HepG2 (cell line): ENCODE results near the gene MBLAC1. TPM values are rescaled to one million over a fixed set of nuclear protein-coding genes. Genes with fewer than 3 reads are reported as not detected.
A peak's percentile ranks its signal among the peaks of the same experiment; 100 is the strongest.

Source experiments
- ATAC-seq: fragments of 200-7000 bp; cut with Tn5 transposase; 3 replicates; pipeline ENCODE4 v1.9.1; 2020; ENCODE audit warnings: mild to moderate bottlenecking, moderate library complexity
- BruUV-seq: library from RNA; stranded (reverse); fragments of 400-500 nt; replicated peaks from 2 replicates; lab custom pipeline; 2021; lab: Mats Ljungman, UMichigan
- CTCF ChIA-PET: fragments of 300-600 bp; formaldehyde crosslinking; extraction: SDS; loops from one replicate; lab custom pipeline; 2021; ENCODE audit warnings: low total read pairs, inconsistent platforms, low intra/inter-chr PET ratio; lab: Yijun Ruan, JAX
- POLR2A ChIA-PET: fragments of 350-600 bp; sonication (Branson Sonifier 250); formaldehyde crosslinking; loops from one replicate; lab custom pipeline; 2020; ENCODE audit warnings: antibody characterized with exemption, inconsistent platforms; lab: Yijun Ruan, JAX
- DNase-seq: peaks from one replicate; pipeline ENCODE4 v3.0.0-alpha.2; 2015; ENCODE audit warnings: low spot score
- FAIRE-seq: peaks from 3 replicates; lab custom pipeline; 2011; peaks lifted over from hg19 to GRCh38; lab: Jason Lieb, UNC
- H2AFZ ChIP-seq: one replicate; pipeline ENCODE4 v1.6.1; 2011; ENCODE audit warnings: low read length, inconsistent platforms
- H3K27ac ChIP-seq: fragments of 300-600 bp; 3 replicates; pipeline ENCODE4 v1.8.0; 2011; ENCODE audit warnings: mixed run types, mild to moderate bottlenecking, mixed read lengths, low read length, inconsistent platforms; ENCODE audit not compliant: insufficient read depth; ENCODE audit errors: extremely low read length
- H3K27me3 ChIP-seq, 2 experiments: fragments of 200-600 bp in 1 of 2; 2 replicates in 1 of 2; 3 replicates in 1 of 2; pipeline versions ENCODE4 v1.6.0 to v1.8.0; 2011; ENCODE audit warnings: low read length in 2 of 2, mild to moderate bottlenecking in 2 of 2, moderate library complexity in 2 of 2, inconsistent platforms in 1 of 2; ENCODE audit not compliant: insufficient read depth in 2 of 2, control insufficient read depth in 1 of 2
- H3K36me3 ChIP-seq, 2 experiments: fragments of 200-600 bp in 1 of 2; replicated peaks in 1 of 2; 2 replicates in 1 of 2; 3 replicates in 1 of 2; pipeline versions ENCODE4 v1.5.1 to v1.8.0; 2011; ENCODE audit warnings: low read length in 2 of 2, inconsistent platforms in 1 of 2; ENCODE audit not compliant: insufficient read depth in 2 of 2, control insufficient read depth in 1 of 2
- H3K4me1 ChIP-seq: 2 replicates; pipeline ENCODE4 v1.5.1; 2012; ENCODE audit warnings: low read length, inconsistent platforms; ENCODE audit not compliant: insufficient read depth
- H3K4me2 ChIP-seq: 2 replicates; pipeline ENCODE4 v1.6.0; 2011; ENCODE audit warnings: low read depth, low read length, inconsistent platforms
- H3K4me3 ChIP-seq, 3 experiments: fragments of 200-600 bp in 1 of 3; sonication (generic), shearing (Covaris generic) in 1 of 3; replicated peaks in 1 of 3; 2 replicates each; pipeline ENCODE4 v1.5.1; 2011 to 2016; ENCODE audit warnings: low read length in 3 of 3, inconsistent platforms in 2 of 3, low read depth in 2 of 3, mild to moderate bottlenecking in 2 of 3, control low read depth in 1 of 3, mixed read lengths in 1 of 3; ENCODE audit not compliant: insufficient read depth in 1 of 3
- H3K79me2 ChIP-seq: one replicate; pipeline ENCODE4 v1.6.1; 2011; ENCODE audit warnings: low read length, inconsistent platforms; ENCODE audit not compliant: insufficient read depth
- H3K9ac ChIP-seq: 2 replicates; pipeline ENCODE4 v1.6.0; 2011; ENCODE audit warnings: mild to moderate bottlenecking, low read depth, low read length, inconsistent platforms; ENCODE audit not compliant: insufficient read depth
- H3K9me3 ChIP-seq: 2 replicates; pipeline ENCODE4 v1.5.1; 2012; ENCODE audit warnings: mild to moderate bottlenecking, low read length
- H4K20me1 ChIP-seq: 2 replicates; pipeline ENCODE4 v1.6.0; 2011; ENCODE audit warnings: inconsistent platforms, mild to moderate bottlenecking, low read length, moderate library complexity; ENCODE audit not compliant: insufficient read depth
- E2F5 ChIP-seq: sonication (generic); formaldehyde crosslinking; conservative IDR thresholded peaks from 2 replicates; pipeline ENCODE4 v1.4.0; 2020; ENCODE audit warnings: missing genetic modification reagents
- EEA1 ChIP-seq: sonication (generic); formaldehyde crosslinking; IDR thresholded peaks from 2 replicates; pipeline ENCODE4 v1.5.1; 2020; ENCODE audit warnings: mild to moderate bottlenecking, missing genetic modification reagents, borderline replicate concordance
- ELK4 ChIP-seq: sonication (generic); formaldehyde crosslinking; IDR thresholded peaks from 2 replicates; pipeline ENCODE4 v1.9.0; 2021; ENCODE audit warnings: missing genetic modification reagents, borderline replicate concordance
- FOXP4 ChIP-seq: sonication (generic); formaldehyde crosslinking; IDR thresholded peaks from 2 replicates; pipeline ENCODE4 v1.4.0; 2020; ENCODE audit warnings: missing genetic modification reagents
- HMG20A ChIP-seq: IDR thresholded peaks from 2 replicates; pipeline ENCODE4 v1.6.1; 2016; ENCODE audit warnings: borderline replicate concordance
- HNF4G ChIP-seq, 2 experiments: sonication (generic) in 1 of 2; formaldehyde crosslinking in 1 of 2; IDR thresholded peaks; 2 replicates each; pipeline versions ENCODE4 v1.4.0 to v1.6.1; 2011 to 2020; ENCODE audit warnings: borderline replicate concordance in 2 of 2, low read depth in 2 of 2, mild to moderate bottlenecking in 2 of 2, low read length in 1 of 2, missing genetic modification reagents in 1 of 2, moderate library complexity in 1 of 2
- HOXA5 ChIP-seq: sonication (generic); formaldehyde crosslinking; IDR thresholded peaks from 2 replicates; pipeline ENCODE4 v1.4.0; 2020; ENCODE audit warnings: missing genetic modification reagents
- IRF9 ChIP-seq: sonication (generic); formaldehyde crosslinking; IDR thresholded peaks from 2 replicates; pipeline ENCODE4 v1.8.0; 2022; ENCODE audit warnings: missing genetic modification reagents, mild to moderate bottlenecking, borderline replicate concordance
- KDM4B ChIP-seq: sonication (generic); formaldehyde crosslinking; IDR thresholded peaks from 2 replicates; pipeline ENCODE4 v1.4.0; 2020; ENCODE audit warnings: missing genetic modification reagents
- MED13 ChIP-seq: sonication (generic); formaldehyde crosslinking; IDR thresholded peaks from 2 replicates; pipeline ENCODE4 v1.5.0; 2020; ENCODE audit warnings: missing genetic modification reagents
- NFYB ChIP-seq: sonication (generic); formaldehyde crosslinking; IDR thresholded peaks from 2 replicates; pipeline ENCODE4 v1.4.0; 2020; ENCODE audit warnings: missing genetic modification reagents
- NFYC ChIP-seq: IDR thresholded peaks from 2 replicates; pipeline ENCODE4 v1.6.1; 2016; ENCODE audit warnings: missing genetic modification reagents, missing compliant biosample characterization
- NONO ChIP-seq, 2 experiments: fragments of 450-650 bp in 1 of 2; sonication (generic) in 1 of 2; formaldehyde crosslinking in 1 of 2; IDR thresholded peaks in 1 of 2; conservative IDR thresholded peaks in 1 of 2; 2 replicates each; pipeline versions ENCODE4 v1.6.1 to v1.8.0; 2017 to 2022; ENCODE audit warnings: mild to moderate bottlenecking in 1 of 2, missing genetic modification reagents in 1 of 2, moderate library complexity in 1 of 2
- NR0B2 ChIP-seq: sonication (generic); formaldehyde crosslinking; IDR thresholded peaks from 2 replicates; pipeline ENCODE4 v1.4.0; 2020; ENCODE audit warnings: mild to moderate bottlenecking, missing genetic modification reagents
- NRL ChIP-seq: sonication (generic); formaldehyde crosslinking; IDR thresholded peaks from 2 replicates; pipeline ENCODE4 v1.5.0; 2020; ENCODE audit warnings: missing genetic modification reagents, mild to moderate bottlenecking, moderate library complexity, borderline replicate concordance
- SMARCE1 ChIP-seq: fragments of 450-650 bp; IDR thresholded peaks from 2 replicates; pipeline ENCODE4 v1.6.1; 2017; ENCODE audit warnings: borderline replicate concordance
- YEATS4 ChIP-seq: sonication (generic); formaldehyde crosslinking; IDR thresholded peaks from 2 replicates; pipeline ENCODE4 v1.4.0; 2020; ENCODE audit warnings: missing genetic modification reagents, borderline replicate concordance
- ZBTB38 ChIP-seq: sonication (generic); formaldehyde crosslinking; IDR thresholded peaks from 2 replicates; pipeline ENCODE4 v1.5.1; 2020; ENCODE audit warnings: mild to moderate bottlenecking, missing genetic modification reagents
- ZNF329 ChIP-seq: sonication (generic); formaldehyde crosslinking; IDR thresholded peaks from 2 replicates; pipeline ENCODE4 v1.9.0; 2021; ENCODE audit warnings: low read depth, mild to moderate bottlenecking, missing genetic modification reagents
- WGBS: methylation state at CpG from one replicate; pipeline ENCODE4 v1.1.6; 2017; ENCODE audit warnings: low lambda C conversion rate; 5-methylcytosine and 5-hydroxymethylcytosine counted together
- in situ Hi-C: cut with HindIII; loops from 2 replicates; pipeline ENCODE4 v1.10.0; 2017; ENCODE audit warnings: low pct_unique_long_range_greater_than_20kb; ENCODE audit not compliant: extremely low pct_ligation_motif_present
- intact Hi-C: fragments of 100-400 bp; cut with micrococcal nuclease; formaldehyde crosslinking; loops from one replicate; pipeline ENCODE4 v1.10.0; 2022; ENCODE audit not compliant: unreplicated experiment
- polyA plus RNA-seq, 8 experiments: library from polyadenylated mRNA; depleted of rRNA in 3 of 8; stranded (reverse) in 7 of 8; unstranded in 1 of 8; fragments of >200 nt; fragmentation: Illumina TruSeq in 4 of 8; extraction: Trizol in 4 of 8; gene quantifications; 2 replicates each; pipeline versions ENCODE4 v1.2.1 to v1.2.3, GENCODE V29; 2011 to 2016; ENCODE audit warnings: low read depth in 4 of 8, missing spikeins in 1 of 8, mixed read lengths in 1 of 8; ENCODE audit not compliant: insufficient read depth in 1 of 8
- total RNA-seq, 5 experiments: library from RNA; depleted of rRNA; stranded (reverse); fragments of >200 nt; fragmentation: Illumina TruSeq; extraction: Trizol; gene quantifications; 2 replicates each; pipeline ENCODE4 v1.2.3, GENCODE V29; 2016; ENCODE audit warnings: low read depth in 1 of 5

The MBLAC1 gene
- total and polyA plus RNA-seq, 2 of the 13 experiments (the other 11 are each of a cell fraction or from before 2014, with no cell fraction given): 0.79 to 2.1 TPM

GRCh38 chr7:100148225-100148558, 21.4 kb downstream of the MBLAC1 start:
- ATAC-seq (no peak), FAIRE-seq (no peak), DNase-seq (no peak)
- Histone ChIP-seq H3K9me3 (no peaks in the 10 kb centered on the region), H3K27ac (peak overlapping the region; percentile 37), H3K79me2 (peaks cover 15% of the 10 kb centered on the region), H3K4me3 (peak overlapping the region; percentile 41 to 69 (median 52)), H3K27me3 (no peaks in the 10 kb centered on the region), H2AFZ (peak overlapping the region; percentile 66), H3K9ac (peak overlapping the region; percentile 62), H4K20me1 (no peaks in the 10 kb centered on the region), H3K4me1 (peaks cover 41% of the 10 kb centered on the region), H3K4me2 (peak overlapping the region; percentile 81), H3K36me3 (no peaks in the 10 kb centered on the region)
- intact Hi-C loops: no loop called here
- in situ Hi-C loops: no loop called here
- 3% methylated on average over 14 of the region's 14 CpGs for WGBS
- ChIA-PET CTCF (no interaction called here), POLR2A (interaction anchor here (0.9 to 2.3 kb wide), 15 partner anchors 8 to 281 kb away, joined by 3 to 25 read pairs (median 8); partner anchors contain the start of genes AP4M1, COPS6, GAL3ST4 and GPC2)
- no TSS peak for BruUV-seq
- TF ChIP-seq HOXA5: no peak
- TF ChIP-seq ELK4 (CRISPR knock-in tag): no peak
- no peak for TF ChIP-seq KDM4B
- no peak; the same call in 1 of the 2 replicates for TF ChIP-seq ZBTB38
- no peak for TF ChIP-seq HMG20A (CRISPR knock-in tag)
- TF ChIP-seq EEA1 (CRISPR knock-in tag): 0 out of 2 replicates have a peak, but pooled peaks have one; percentile 48
- 0 out of 2 replicates have a peak, but pooled peaks have one; percentile 28 for TF ChIP-seq ZNF329
- no peak for TF ChIP-seq MED13 (CRISPR knock-in tag)
- no peak for TF ChIP-seq FOXP4 (CRISPR knock-in tag)
- TF ChIP-seq SMARCE1: no peak
- TF ChIP-seq NONO (IDR thresholded peaks at IDR 0.05): no peak
- TF ChIP-seq NONO (CRISPR knock-in tag; conservative IDR thresholded peaks at IDR 0.05): peak; percentile 6; the same call in 1 of the 2 replicates
- TF ChIP-seq HNF4G (IDR thresholded peaks at IDR 0.05; ENCODE audit: borderline replicate concordance, low read depth, low read length): no peak
- no peak for TF ChIP-seq HNF4G (CRISPR knock-in tag; IDR thresholded peaks at IDR 0.05; ENCODE audit: borderline replicate concordance, low read depth)
- no peak for TF ChIP-seq NFYC (CRISPR knock-in tag)
- TF ChIP-seq NFYB: no peak
- TF ChIP-seq E2F5 (CRISPR knock-in tag): 0 out of 2 replicates have a peak, but pooled peaks have one; percentile 26
- TF ChIP-seq IRF9: no peak
- peak; percentile 56; the same call in 1 of the 2 replicates for TF ChIP-seq NRL (CRISPR knock-in tag)
- peak; percentile 4; the same call in 1 of the 2 replicates for TF ChIP-seq YEATS4
- no peak for TF ChIP-seq NR0B2 (CRISPR knock-in tag)
